Stimulated activated CD4-positive, alpha-beta T cell treated with anti-CD3 and anti-CD28 coated beads, Interleukin-2, amount 100 ng/mL, for 24 hours (primary cell): ENCODE results near the gene NDE1.
"Not testable (repeated sequence)": the region's sequence is repeated elsewhere in the genome, so short reads cannot be mapped to it uniquely, and the experiment has no call there.

Source experiments
- DNase-seq, 2 donors: peaks; one replicate each; pipeline ENCODE4 v3.0.0-alpha.2; 2020

The NDE1 gene

DNA sequence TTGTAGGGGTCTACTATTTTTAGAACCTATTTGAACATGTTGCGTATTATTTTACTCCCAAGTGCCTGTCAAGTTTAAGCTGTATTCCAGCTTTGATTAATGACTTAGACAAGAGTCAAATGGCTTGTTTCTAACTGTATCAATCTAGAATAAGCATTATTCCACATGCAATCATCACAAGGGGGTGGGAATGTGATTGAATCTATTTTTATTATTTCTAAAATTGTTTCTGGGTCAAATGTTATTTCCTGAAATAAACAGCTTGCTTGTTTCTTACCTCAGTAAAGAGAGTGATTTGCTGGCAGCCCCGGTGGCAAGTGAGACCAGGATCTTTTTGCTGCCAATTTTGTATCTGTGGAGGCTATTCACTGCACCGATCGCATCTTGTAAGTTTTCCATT is 28.6 kb upstream of the NDE1 start:
- DNase-seq: no peak

- no peak for DNase-seq
Observed at GRCh38 chr16:15621889-15622288, 28.2 kb upstream of the NDE1 start.

DNA sequence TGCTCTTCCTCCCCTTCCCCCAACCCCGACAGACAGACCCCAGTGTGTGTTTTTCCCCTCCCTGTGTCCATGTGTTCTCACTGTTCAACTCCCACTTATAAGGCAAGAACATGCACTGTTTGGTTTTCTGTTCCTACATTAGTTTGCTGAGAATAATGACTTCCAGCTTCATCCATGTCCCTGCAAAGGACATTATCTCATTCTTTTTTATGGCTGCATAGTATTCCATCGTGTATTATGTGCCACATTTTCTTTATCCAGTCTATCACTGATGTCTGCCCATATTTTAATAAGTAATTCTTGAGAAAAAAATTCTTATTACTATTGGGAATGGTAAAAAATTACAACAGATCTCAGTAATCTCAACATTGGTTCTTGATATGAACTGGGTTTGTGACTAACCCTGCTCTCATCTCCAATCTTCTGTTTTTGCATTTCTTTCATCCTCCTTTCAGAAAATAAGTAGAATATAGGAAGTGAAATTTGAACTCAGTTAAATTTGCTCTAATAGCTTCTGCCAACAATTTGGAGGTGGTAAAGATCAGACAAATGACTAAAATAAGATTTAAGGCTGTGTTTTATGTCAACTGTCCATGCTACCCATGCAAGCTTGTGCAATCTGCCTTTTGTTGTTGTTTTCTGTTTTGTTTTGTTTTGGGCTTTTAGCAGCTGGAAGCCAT is 18.2 kb upstream of the NDE1 start:
- no peak for DNase-seq

- DNase-seq: no peak
Observed at GRCh38 chr16:15635926-15636325, 14.1 kb upstream of the NDE1 start.

GRCh38 chr16:15636392-15636873 is 13.6 kb upstream of the NDE1 start:
- DNase-seq: no peak

DNA sequence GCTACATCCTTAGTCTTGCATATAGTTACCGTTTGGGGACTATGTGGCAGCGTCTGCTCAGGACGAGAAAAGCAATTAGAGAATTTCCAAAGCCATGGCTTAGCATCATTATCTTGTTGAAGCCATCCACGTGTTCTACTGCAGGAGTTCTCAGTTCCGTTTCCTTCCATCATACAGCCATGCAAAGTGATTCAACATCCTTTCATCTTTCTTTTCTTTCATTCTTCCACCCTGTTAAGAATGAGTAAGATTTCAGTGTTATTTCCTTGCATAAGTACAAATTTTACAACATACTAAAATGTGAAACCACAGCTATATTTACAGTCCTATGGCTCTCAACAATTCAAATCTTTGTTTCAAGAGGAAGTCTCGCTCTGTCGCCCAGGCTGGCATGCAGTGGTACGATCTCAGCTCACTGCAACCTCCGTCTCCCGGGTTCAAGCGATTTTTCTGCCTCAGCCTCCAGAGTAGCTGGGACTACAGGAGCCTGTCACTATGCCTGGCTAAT is 10.9 kb upstream of the NDE1 start:
- DNase-seq: peak; percentile 30 to 36

DNA sequence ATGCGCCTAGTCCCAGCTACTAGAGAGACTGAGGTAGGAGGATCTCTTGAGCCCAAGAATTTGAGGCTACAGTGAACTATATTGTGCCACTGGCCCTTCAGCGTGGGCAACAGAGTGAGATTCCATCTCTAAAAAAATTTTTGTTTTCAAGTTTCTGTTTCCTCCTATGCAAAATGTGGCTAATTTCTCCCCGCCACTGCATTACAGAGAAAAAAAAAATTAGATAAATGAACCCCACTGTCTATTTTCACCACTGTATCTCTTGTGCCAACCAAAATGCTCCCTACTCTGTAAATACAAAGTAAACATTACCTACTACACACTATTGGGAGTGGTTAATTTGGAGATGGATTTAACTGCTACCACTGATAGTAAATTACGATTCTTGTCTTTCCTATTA is 9.1 kb upstream of the NDE1 start:
- DNase-seq: no peak

DNA sequence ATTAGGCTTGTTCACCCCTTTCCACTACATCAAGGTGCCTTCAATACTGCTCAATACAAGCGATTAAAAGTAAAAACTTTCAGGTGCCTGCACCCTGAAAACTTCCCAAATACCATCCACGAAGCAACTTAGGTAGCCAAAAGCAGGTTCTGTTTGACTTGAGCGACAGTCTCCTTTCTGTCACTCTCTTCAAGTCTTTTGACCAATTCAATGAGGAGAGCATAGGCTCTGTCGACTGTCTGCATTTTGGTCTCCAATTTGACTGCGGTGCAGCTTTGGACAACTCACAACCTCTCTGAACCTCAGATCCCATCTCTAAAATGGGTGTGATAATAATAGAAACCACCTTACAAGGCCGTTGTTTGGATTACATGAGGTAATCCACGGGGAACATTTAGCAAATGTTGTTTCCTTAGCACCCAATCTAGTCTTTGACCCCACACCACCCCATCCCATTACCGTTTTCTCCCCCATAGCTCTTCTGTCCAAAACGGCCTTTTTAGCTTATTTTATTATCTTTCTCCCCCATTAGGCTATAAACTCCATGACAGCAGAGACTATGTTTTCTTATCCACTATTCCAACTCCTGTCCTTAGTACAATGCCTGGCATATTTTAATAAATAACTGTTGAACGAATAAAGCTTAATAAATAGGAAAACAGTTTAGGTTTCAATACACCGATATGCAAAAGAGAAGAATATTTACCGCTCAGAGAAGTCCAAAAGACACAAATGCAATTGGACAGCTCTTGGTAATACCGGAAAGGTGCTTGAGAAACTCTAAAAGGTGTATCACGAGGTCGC is 8.1 kb upstream of the NDE1 start:
- no peak for DNase-seq

DNA sequence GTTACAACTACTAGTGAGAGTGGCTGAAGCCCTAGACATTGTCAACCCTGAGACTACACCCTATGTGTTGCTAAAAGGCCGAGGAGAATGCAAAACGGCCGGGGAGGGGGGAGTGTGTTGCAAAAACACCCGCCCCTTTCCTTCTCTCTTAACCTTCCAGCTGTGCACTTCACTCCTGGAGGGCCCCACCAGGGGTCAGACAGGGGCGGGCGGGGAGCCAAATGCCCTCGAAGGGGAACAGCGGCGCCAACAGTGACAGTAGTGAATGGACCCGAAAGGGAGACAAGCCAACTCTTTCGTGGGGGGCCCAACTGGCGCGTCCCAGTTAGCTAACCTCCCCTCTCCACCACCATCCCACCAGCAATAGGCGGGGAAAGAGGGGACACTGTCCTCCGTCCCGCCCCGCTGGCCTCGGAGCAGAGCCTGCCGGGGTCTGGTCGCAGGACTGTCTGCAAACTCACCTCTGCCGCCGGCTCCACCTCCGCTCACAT is 7.4 kb upstream of the NDE1 start:
- peak; percentile 76 to 77 for DNase-seq

DNA sequence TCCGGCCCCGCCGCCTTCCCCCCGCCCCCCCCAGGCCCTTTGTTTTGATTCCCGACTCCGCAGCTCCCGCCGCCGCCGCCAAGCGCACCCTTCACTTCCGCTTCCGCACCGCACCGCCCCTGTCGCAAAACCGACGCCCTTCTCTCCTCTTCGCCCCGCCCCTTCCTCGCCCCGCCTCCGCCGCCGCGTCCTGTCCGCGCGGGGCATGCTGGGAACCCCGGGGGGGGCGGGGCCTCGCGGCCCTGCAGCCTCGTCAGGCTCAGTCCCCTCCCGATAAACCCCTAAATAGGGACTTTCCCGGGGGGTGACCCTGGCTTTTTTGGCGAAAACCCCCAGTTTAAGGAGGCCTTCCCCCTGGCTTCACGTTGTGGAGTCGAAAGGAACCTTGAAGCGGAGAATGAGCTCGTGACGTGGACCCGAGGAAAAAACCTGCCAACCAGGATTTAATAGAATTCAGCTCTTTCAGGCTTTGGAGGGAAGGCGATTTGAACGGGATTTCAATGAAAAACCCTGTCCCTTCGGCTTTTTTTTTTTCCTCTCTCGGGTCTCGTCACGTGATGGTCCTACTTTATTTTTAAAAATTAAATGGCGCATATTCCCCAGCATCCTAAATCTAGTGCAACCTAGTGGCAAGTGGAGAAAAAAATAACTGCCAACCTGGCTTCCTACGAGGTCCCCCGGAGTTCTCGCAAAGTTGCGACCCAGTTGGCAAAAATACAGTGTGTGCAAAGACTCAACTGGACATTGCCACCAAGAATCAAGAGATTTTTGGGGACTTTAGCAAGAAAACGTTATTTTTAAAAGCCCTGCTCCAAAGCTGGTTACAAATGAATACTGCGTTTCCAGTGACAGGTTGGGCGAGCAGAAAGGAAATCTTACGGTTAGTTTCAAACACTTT is 6.7 kb upstream of the NDE1 start, which contains the start of gene MARF1:
Gene MARF1 (minus strand): TSS at position 107 of the 898 bp plus-strand sequence. CDS start 3,921 bp downstream, outside the sequence.
- peak; percentile 100 for DNase-seq

GRCh38 chr16:15643946-15644250 is 6.1 kb upstream of the NDE1 start:
- DNase-seq: no peak

DNA sequence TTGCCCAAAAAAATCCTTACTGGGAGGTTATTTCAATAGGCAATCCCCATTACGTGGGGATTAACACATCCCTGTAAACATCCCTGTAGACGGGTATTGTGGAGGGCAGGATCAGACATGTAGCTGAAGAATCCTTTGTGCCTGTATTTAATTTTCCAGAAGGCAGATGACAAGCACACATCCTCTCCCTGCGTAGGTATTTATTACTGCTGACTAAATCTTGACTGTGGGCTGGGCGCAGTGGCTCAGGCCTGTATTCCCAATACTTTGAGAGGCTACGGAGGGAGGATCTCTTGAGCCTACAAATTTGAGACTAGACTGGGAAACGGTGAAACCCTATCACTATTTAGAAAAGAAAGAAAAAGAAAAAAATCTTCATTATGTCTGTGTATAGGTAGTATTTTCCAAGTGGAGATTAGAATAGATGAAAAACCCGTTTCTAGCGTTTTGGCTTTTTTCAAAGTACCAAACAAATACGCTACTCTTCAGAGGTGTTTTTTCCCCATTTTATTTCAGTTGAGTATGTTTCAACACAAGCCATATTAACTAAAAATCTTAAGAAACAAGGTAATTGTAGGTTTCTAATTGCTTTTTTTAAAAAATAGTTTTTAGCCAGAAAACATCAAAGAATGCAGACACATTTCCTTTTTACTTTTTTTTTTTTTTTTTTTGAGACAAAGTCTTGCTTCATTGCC is 5.6 kb upstream of the NDE1 start:
- DNase-seq: no peak

- peak in 1 of 2 donors; percentile 27 for DNase-seq
Observed at GRCh38 chr16:15644962-15645465, 5.0 kb upstream of the NDE1 start.

DNA sequence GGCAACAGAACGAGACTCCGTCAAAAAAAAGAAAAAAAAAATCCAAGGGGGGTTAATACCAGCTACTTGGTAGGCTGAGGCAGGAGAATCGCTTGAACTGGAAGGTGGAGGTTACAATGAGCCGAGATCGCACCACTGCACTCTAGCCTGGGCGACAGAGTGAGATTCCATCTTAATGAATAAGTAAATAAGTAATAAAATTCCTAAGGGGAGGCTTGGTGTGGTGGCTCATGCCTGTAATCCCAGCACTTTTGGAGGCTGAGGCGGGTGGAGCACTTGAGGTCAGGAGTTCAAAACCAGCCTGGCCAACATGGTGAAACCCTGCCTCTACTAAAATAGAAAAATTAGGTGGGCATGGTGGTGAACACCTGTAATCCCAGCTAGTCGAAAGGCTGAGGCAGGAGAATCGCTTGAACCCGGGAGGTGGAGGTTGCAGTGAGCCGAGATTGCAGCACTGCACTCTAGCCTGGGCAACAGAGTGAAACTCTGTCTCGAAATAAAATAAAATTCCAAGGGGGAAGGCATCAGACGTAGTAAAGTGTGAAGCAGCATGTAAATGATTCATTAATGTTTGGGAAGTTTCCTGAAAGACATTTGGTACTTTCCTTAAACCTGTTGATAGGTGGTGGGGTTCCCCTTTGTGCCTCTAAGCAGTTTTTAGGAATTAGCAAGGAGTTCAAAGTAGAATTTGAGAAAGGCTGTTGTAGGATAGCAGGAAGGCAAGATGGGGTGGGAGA is 3.3 kb upstream of the NDE1 start:
- DNase-seq: not testable (repeated sequence)

DNA sequence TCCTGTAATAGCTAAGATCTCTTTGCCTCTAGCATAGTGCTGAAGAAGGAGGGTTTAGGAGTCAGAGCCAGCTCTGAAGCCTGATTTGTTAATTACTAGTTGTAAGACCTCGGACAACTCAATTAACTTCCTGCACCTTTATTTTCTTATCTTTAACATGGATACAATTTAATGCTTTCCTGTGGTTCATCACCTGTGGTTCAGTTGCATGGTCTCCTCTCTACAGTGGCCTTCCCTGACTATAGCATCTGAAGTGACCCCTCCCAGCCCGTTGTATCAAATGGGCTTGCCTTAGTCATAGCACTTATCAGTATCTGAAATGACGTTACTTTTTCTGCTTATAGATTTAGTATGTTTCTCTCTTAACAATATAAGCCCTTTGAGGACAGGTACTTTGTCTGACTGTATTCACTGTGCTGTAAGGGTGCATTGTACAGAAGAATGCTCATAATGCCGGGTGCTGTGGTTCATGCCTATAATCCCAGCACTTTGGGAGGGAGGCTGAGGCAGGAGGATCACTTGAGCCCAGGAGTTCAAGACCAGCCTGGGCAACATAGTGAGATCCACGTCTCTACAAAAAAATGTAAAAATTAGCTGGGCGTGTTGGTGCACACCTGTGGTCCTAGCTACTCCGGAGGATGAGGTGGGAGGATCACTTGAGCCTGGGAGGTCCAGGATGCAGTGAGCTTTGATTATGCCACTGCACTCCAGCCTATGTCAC is 2.6 kb upstream of the NDE1 start:
- DNase-seq: no peak

DNA sequence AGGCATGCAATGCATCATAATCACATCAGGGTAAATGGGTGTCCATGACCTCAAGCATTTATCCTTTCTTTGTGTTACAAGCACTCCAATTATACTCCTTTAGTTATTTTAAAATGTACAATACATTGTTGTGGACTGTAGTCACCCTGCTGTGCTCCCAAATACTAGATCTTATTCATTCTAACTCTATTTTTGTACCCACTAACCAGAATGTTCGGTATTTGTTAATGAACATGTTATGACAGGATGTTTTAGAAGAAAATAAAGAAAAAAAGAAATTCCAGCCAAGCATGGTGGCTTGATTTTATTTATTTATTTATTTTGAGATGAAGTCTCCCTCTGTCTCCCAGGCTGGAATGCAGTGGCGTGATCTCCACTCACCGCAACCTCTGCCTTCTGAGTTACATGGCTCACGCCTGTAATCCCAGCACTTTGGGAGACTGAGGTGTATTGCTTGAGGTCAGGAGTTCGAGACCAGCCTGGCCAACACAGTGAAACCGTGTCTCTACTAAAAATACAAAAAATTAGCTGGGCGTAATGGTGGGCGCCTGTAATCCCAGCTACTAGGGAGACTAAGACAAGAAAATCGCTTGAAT is 1.8 kb upstream of the NDE1 start:
- DNase-seq: no peak

- not testable (repeated sequence) for DNase-seq
Observed at GRCh38 chr16:15649311-15649710, 734 bp upstream of the NDE1 start.

GRCh38 chr16:15649727-15650018 is 372 bp upstream of the NDE1 start:
- DNase-seq: no peak

DNA sequence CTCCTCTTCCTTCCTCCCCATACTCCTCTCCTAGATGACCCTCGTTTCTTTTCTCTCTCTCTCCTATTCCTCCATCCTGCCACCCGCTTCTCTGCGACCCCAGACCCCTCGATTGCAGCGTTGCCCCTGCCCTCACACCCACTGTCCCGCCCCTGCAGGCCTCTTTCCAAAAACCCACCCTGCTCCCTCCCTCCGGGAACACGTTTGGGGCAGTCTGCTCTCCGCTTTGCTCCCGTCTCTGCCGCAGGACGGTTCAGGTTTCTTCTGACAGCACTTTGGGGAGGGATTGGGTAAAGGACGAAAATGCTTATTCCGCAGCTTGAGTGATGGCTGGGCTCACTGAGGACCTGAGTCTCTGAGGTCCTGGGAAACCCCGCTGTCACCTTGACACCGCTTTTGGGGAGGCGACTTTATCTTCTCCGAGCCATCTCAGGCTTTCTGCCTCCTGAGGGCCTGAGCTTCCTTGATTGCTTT is 690 bp downstream of the NDE1 start:
- DNase-seq: peak; percentile 44 to 55

- DNase-seq: no peak
Observed at GRCh38 chr16:15652293-15653001, 2.4 kb downstream of the NDE1 start.
